Esophagus muscularis mucosa (tissue), 3 donors: ENCODE data around the gene SLC39A1.

Source experiments
- CTCF ChIP-seq, 3 experiments: fragments of 200-600 bp in 2 of 3; fragments of 450-650 bp in 1 of 3; sonication (generic) in 2 of 3; IDR thresholded peaks; one replicate each; pipeline ENCODE4 v1.5.1; 2017 to 2019; ENCODE audit warnings: antibody characterized with exemption in 3 of 3, mild to moderate bottlenecking in 2 of 3, moderate library complexity in 1 of 3
- POLR2AphosphoS5 ChIP-seq, 2 donors: sonication (generic); formaldehyde crosslinking; IDR thresholded peaks; one replicate each; pipeline ENCODE4 v1.6.1; 2017; ENCODE audit warnings: antibody characterized with exemption in 2 of 2

GRCh38 chr1:153926405-153926804, 36.9 kb downstream of the SLC39A1 start:
- TF ChIP-seq POLR2AphosphoS5 (IDR thresholded peaks at IDR 0.05) (no peak), CTCF (IDR thresholded peaks at IDR 0.05) (no peak)
